Thyroid gland (tissue), 4 donors: Measurements from ENCODE around the gene MGAT4C. TPM values are rescaled to one million over a fixed set of nuclear protein-coding genes. Genes with fewer than 3 reads are reported as not detected.

Experiments used
- DNase-seq, 2 donors: peaks; one replicate each; pipeline ENCODE4 v3.0.0-alpha.2; 2019
- H3K27ac ChIP-seq, 3 donors: fragments of 200-600 bp; sonication (generic); 1 replicate in 2 of 3; 2 replicates in 1 of 3; pipeline ENCODE4 v1.5.1; 2016 to 2019; ENCODE audit warnings: mild to moderate bottlenecking in 1 of 3, moderate library complexity in 1 of 3
- H3K27me3 ChIP-seq: fragments of 200-600 bp; sonication (generic); one replicate; pipeline ENCODE4 v1.5.1; 2019
- H3K36me3 ChIP-seq, 2 donors: fragments of 200-600 bp; sonication (generic); one replicate each; pipeline ENCODE4 v1.5.1; 2016 to 2019
- H3K4me1 ChIP-seq, 2 donors: fragments of 200-600 bp; sonication (generic); one replicate each; pipeline ENCODE4 v1.5.1; 2017 to 2019
- H3K4me3 ChIP-seq, 3 donors: fragments of 200-600 bp; sonication (generic); replicated peaks in 1 of 3; 1 replicate in 2 of 3; 2 replicates in 1 of 3; pipeline ENCODE4 v1.5.1; 2016; ENCODE audit warnings: mild to moderate bottlenecking in 1 of 3
- H3K9me3 ChIP-seq: fragments of 200-600 bp; sonication (generic); one replicate; pipeline ENCODE4 v1.5.1; 2017
- CTCF ChIP-seq, 6 experiments: fragments of 200-600 bp in 3 of 6; fragments of 450-650 bp in 3 of 6; sonication (generic) in 3 of 6; IDR thresholded peaks; one replicate each; pipeline ENCODE4 v1.5.1; 2016 to 2019; ENCODE audit warnings: antibody characterized with exemption in 6 of 6, mild to moderate bottlenecking in 2 of 6, inconsistent platforms in 1 of 6, moderate library complexity in 1 of 6
- POLR2A ChIP-seq, 2 donors: fragments of 450-650 bp; IDR thresholded peaks; one replicate each; pipeline ENCODE4 v1.6.1; 2017; ENCODE audit warnings: antibody characterized with exemption in 2 of 2, mild to moderate bottlenecking in 2 of 2, moderate library complexity in 1 of 2
- WGBS, 2 donors: methylation state at CpG; one replicate each; pipeline ENCODE4 v1.1.5; 2017; 5-methylcytosine and 5-hydroxymethylcytosine counted together
- intact Hi-C: fragments of 100-400 bp; cut with DNase I; formaldehyde crosslinking; loops from one replicate; pipeline ENCODE4 v1.15.1; 2023
- total RNA-seq, 4 donors: library from RNA; depleted of rRNA; stranded (reverse); fragments of >200 nt; gene quantifications; one replicate each; pipeline ENCODE4 v1.2.3, GENCODE V29; 2016

MGAT4C gene
- total RNA-seq, 4 donors from 2014 or later = 45.1 to 113 (median 63.2) TPM

GRCh38 chr12:85975716-85976115 lies 280.5 kb downstream of the MGAT4C start:
- peaks cover 0 to 5% of the 10 kb centered on the region in 2 donors for H3K4me1 ChIP-seq
- H3K36me3 ChIP-seq = no peaks in the 10 kb centered on the region
- H3K4me3 ChIP-seq = no peak overlapping the region
- TF ChIP-seq POLR2A (IDR thresholded peaks at IDR 0.05) = no peak
- TF ChIP-seq CTCF (IDR thresholded peaks at IDR 0.05) = no peak
- H3K9me3 ChIP-seq = no peaks in the 10 kb centered on the region
- intact Hi-C loops = no loop called here
- no peak for DNase-seq
- H3K27ac ChIP-seq = no peak overlapping the region
- WGBS, 2 donors = 86 to 89% methylated on average over 1 of the region's 1 CpG
- no peaks in the 10 kb centered on the region for H3K27me3 ChIP-seq

- no peak overlapping the region for H3K4me3 ChIP-seq
These were observed 284.4 kb downstream of the MGAT4C start for GRCh38 chr12:85971800-85972199.

GRCh38 chr12:85968606-85969005 lies 287.6 kb downstream of the MGAT4C start:
- 61 to 75% methylated on average over 1 of the region's 1 CpG for WGBS, 2 donors
- no peaks in the 10 kb centered on the region for H3K27me3 ChIP-seq
- H3K36me3 ChIP-seq = no peaks in the 10 kb centered on the region
- H3K4me3 ChIP-seq = no peak overlapping the region
- no peaks in the 10 kb centered on the region for H3K9me3 ChIP-seq
- intact Hi-C loops = no loop called here
- H3K27ac ChIP-seq = no peak overlapping the region
- no peak for DNase-seq
- no peaks in the 10 kb centered on the region for H3K4me1 ChIP-seq
- no peak for TF ChIP-seq CTCF (IDR thresholded peaks at IDR 0.05)
- TF ChIP-seq POLR2A (IDR thresholded peaks at IDR 0.05) = no peak

More at GRCh38 chr12:85971800-85972199, 284.4 kb downstream of the MGAT4C start:
- Histone ChIP-seq H3K4me1 (peaks cover 0 to under 1% of the 10 kb centered on the region in 2 donors), H3K36me3 (no peaks in the 10 kb centered on the region), H3K9me3 (no peaks in the 10 kb centered on the region), H3K27me3 (no peaks in the 10 kb centered on the region), H3K27ac (no peak overlapping the region)
- DNase-seq = no peak
- TF ChIP-seq CTCF (IDR thresholded peaks at IDR 0.05) = no peak
- no peak for TF ChIP-seq POLR2A (IDR thresholded peaks at IDR 0.05)
- intact Hi-C loops = no loop called here

- Histone ChIP-seq H3K27me3 (no peaks in the 10 kb centered on the region), H3K36me3 (no peaks in the 10 kb centered on the region), H3K9me3 (no peaks in the 10 kb centered on the region), H3K4me1 (no peaks in the 10 kb centered on the region), H3K4me3 (no peak overlapping the region), H3K27ac (no peak overlapping the region)
- intact Hi-C loops = no loop called here
- TF ChIP-seq CTCF (IDR thresholded peaks at IDR 0.05) (no peak), POLR2A (IDR thresholded peaks at IDR 0.05) (no peak)
- DNase-seq = no peak
These were observed 292.9 kb downstream of the MGAT4C start for GRCh38 chr12:85963326-85963725.

- Histone ChIP-seq H3K4me1 (no peaks in the 10 kb centered on the region), H3K9me3 (no peaks in the 10 kb centered on the region), H3K36me3 (no peaks in the 10 kb centered on the region), H3K4me3 (no peak overlapping the region), H3K27ac (no peak overlapping the region), H3K27me3 (no peaks in the 10 kb centered on the region)
- 81 to 85% methylated on average over 2 of the region's 2 CpGs for WGBS, 2 donors
- TF ChIP-seq POLR2A (IDR thresholded peaks at IDR 0.05) = no peak
- no peak for TF ChIP-seq CTCF (IDR thresholded peaks at IDR 0.05)
- intact Hi-C loops = no loop called here
- no peak for DNase-seq
These were observed 300.1 kb downstream of the MGAT4C start for GRCh38 chr12:85956081-85956480.
